GM21737 (cell line): Measurements from ENCODE around the gene KCTD16.

ENCODE experiments used
- ATAC-seq: cut with Tn5 transposase; IDR thresholded peaks from one replicate; pipeline ENCODE4 v1.9.1; 2021; ENCODE audit warnings: mild to moderate bottlenecking, moderate library complexity; ENCODE audit not compliant: unreplicated experiment

The KCTD16 gene

GRCh38 chr5:144329681-144330080 is 159.0 kb downstream of the KCTD16 start:
- ATAC-seq: no peak

- no peak for ATAC-seq
Observed at GRCh38 chr5:144331361-144331760, 160.7 kb downstream of the KCTD16 start.

GRCh38 chr5:144332265-144332664 is 161.6 kb downstream of the KCTD16 start:
- no peak for ATAC-seq

- no peak for ATAC-seq
Observed at GRCh38 chr5:144333336-144333920, 162.8 kb downstream of the KCTD16 start.

GRCh38 chr5:144335561-144335960 is 164.9 kb downstream of the KCTD16 start:
- no peak for ATAC-seq

GRCh38 chr5:144336191-144336961 is 165.7 kb downstream of the KCTD16 start:
- ATAC-seq: no peak

- no peak for ATAC-seq
Observed at GRCh38 chr5:144352330-144352729, 181.7 kb downstream of the KCTD16 start.

GRCh38 chr5:144352732-144353317 is 182.2 kb downstream of the KCTD16 start:
- no peak for ATAC-seq

- ATAC-seq: no peak
Observed at GRCh38 chr5:144356489-144356888, 185.8 kb downstream of the KCTD16 start.

GRCh38 chr5:144361406-144361805 is 190.7 kb downstream of the KCTD16 start:
- ATAC-seq: no peak

GRCh38 chr5:144365885-144366284 is 195.2 kb downstream of the KCTD16 start:
- ATAC-seq: no peak

GRCh38 chr5:144367991-144368390 is 197.3 kb downstream of the KCTD16 start:
- ATAC-seq: no peak

GRCh38 chr5:144368556-144368955 is 197.9 kb downstream of the KCTD16 start:
- no peak for ATAC-seq

GRCh38 chr5:144369006-144369405 is 198.3 kb downstream of the KCTD16 start:
- ATAC-seq: no peak

- no peak for ATAC-seq
Observed at GRCh38 chr5:144370273-144370672, 199.6 kb downstream of the KCTD16 start.

GRCh38 chr5:144374637-144375036 is 204.0 kb downstream of the KCTD16 start:
- ATAC-seq: no peak

- no peak for ATAC-seq
Observed at GRCh38 chr5:144377207-144377606, 206.5 kb downstream of the KCTD16 start.

GRCh38 chr5:144378681-144379080 is 208.0 kb downstream of the KCTD16 start:
- ATAC-seq: no peak

GRCh38 chr5:144385597-144385996 is 214.9 kb downstream of the KCTD16 start:
- ATAC-seq: no peak

GRCh38 chr5:144386315-144386714 is 215.6 kb downstream of the KCTD16 start:
- no peak for ATAC-seq

- no peak for ATAC-seq
Observed at GRCh38 chr5:144390133-144390532, 219.5 kb downstream of the KCTD16 start.

GRCh38 chr5:144391044-144391443 is 220.4 kb downstream of the KCTD16 start:
- no peak for ATAC-seq
